Activated CD4-positive, CD25-positive, alpha-beta regulatory T cell treated with anti-CD3 and anti-CD28 coated beads, Interleukin-2, amount 50 U/mL, for 72 hours (primary cell): ENCODE data around the gene TCF25.
"Not testable (repeated sequence)": the region's sequence is repeated elsewhere in the genome, so short reads cannot be mapped to it uniquely, and the experiment has no call there.

Source experiments
- DNase-seq: peaks from one replicate; pipeline ENCODE4 v3.0.0; 2021

Gene TCF25

DNA sequence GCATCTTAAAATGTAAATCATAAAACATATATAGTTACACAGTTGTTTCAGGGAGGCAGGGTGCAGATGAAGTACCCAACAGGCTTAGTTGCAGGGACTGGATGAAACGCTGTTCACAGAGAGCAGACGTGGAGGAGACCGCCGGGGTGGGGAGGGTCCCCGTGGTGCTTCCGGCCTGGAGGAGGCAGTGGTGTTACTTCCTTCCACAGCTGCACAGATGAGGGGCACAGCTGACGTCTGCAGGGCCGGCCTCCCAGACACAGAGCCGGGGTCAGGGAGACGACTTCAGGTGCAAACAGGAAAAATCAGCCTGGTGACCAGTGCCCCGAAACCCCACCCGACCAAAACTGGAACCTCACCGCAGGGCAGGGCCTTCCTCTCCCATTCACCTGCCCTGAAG, 28.0 kb upstream of the TCF25 start:
- no peak for DNase-seq

- DNase-seq = no peak
Observed at GRCh38 chr16:89847051-89847939, 26.1 kb upstream of the TCF25 start.

GRCh38 chr16:89847940-89848297, 25.5 kb upstream of the TCF25 start:
- no peak for DNase-seq

DNA sequence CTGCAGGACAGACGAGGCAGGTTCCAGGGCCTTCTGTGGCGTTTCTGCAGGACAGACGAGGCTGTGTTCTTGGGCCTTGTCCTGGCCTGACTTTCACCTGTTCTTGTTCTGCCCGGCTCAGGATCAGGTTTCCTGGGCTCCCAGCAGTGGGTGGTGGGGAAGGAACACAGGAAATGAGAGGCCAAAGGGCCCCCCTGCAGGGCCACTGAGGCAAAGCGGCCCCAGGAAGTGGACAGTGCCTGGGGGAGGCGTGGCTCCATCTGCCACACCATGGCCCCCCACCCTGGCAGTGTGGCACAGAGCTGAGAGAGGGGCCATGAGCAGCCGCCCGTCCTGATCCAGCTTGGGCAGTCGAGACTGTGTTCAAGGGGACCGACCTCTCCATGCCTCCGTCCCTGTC, 24.4 kb upstream of the TCF25 start:
- DNase-seq = no peak

DNA sequence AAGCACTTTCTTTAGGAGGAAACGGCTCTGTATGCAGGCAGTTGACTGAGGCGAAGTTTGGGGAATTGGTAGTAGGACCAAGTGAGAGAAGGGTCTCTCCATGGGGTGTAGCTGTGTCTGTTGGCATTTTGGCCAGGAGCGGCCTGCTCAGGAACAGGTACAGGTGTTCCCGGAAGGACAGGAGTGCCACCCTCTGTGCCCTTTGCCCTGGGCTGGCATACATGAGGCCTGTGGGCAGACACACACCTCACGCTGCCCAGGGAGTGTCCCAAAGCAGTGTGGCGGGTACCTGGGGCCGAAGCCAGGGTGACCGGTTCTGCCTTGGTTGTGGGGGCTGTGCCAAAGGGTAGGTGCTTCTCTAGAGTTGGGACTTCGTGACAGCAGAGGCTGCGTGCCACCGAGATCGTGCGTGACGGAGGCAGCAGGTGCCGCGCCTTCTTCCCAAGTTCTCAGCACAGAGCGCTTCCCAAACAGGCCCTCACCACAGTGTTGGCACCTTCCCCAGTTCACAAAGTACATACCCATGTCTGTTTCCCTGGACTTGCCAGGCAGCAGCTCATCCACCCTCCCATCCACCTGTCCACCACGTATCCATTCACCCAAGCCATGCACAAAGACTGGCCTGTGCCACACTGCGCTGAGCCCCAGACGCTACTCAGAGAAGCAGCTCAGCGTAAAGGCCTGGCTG, 19.9 kb upstream of the TCF25 start:
- no peak for DNase-seq

GRCh38 chr16:89855301-89855945, 18.0 kb upstream of the TCF25 start:
- DNase-seq = no peak

DNA sequence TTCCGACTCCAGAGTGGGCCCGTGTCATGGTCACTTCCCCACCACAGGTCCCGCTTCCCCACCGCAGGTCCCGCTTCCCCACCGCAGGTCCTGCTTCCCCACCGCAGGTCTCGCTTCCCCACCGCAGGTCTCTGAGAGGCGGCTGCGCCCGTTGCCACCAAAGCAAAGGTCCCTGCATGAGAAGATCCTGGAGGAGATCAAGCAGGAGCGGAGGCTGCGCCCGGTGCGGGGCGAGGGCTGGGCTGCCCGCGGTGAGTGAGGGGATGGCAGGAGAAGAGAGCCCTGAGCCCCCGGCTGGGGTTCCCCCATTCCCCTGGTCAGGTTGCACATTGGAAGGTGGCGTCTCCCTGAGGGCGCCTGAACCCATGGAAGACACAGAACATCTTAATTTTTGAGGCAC, 17.4 kb upstream of the TCF25 start:
- DNase-seq = no peak

DNA sequence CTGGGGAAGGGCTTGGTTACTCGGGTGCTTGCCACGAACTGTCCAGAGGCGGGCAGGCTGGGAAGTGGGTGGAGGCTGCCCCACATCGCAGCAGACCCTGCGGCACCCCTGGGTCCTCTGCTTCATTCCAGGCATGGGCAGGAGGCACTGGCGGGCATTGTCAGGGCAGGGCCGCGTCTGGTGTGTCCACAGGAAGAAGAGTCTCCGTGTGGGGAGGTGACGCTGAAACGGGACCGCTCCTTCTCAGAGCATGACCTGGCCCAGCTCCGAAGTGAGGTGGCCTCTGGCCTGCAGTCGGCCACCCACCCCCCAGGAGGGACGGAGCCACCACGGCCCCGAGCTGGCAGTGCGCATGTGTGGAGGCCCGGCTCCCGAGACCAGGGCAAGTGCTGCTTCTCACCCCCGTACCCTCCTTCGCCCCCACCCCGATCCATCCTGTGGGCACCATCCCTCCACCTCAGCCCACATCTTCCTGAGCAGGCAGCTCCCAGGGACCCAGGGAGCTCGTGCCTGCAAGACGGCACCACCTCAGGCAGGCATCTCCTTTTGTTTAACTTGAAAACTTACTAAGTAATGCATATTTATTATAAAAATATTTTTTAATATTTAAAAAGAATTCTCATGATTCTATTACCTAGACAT, 14.3 kb upstream of the TCF25 start:
- no peak for DNase-seq

- no peak for DNase-seq
Observed at GRCh38 chr16:89859615-89860007, 13.8 kb upstream of the TCF25 start.

DNA sequence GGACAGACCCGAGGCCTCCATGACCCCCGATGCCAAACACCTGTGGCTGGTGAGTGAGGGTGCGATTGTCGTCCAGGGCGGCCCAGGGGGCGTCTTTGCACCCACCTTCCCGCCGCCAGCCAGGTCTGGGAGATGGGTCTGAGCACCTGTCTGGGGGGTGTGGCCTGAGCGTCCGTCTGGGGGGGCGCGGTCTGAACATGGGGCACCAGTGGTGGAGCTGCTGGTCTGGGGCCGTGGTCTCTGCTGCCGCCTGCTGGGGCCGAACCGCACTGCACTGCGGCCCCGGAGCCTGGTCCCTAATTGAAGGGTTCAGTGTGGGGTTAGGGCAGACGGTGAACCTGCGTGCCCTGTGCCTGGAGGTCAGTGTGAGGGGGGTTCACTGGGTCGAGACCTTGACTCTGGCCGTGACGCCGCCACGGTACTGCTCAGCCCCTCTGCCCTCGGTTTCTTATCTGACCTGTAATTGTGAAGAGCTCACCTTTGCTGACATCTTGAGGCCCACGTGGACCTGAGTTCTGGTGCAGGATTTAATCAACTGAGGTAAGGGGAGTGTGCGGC, 12.6 kb upstream of the TCF25 start:
- DNase-seq = peak; percentile 86

GRCh38 chr16:89861648-89862047, 11.7 kb upstream of the TCF25 start:
- no peak for DNase-seq

DNA sequence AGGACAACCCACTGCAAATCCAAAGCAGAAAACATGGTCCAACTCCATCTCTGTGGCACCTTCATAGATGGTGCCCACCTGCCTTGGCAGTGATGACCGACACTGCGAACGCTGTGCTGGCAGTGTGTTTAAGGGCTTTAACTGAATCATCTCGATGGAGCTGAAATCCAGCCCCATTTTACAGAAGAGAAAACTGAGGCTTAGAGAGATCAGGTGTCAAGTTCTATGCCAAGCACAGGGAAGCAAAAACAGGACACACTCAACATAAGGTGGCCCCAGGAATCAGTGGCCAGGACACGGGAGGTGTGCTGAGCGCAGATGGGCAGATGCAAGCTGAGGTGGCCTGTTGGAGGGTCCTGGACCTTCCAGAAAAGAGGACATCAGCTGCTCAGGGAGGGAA, 10.7 kb upstream of the TCF25 start:
- no peak for DNase-seq

- DNase-seq = no peak
Observed at GRCh38 chr16:89863741-89864526, 9.5 kb upstream of the TCF25 start.

DNA sequence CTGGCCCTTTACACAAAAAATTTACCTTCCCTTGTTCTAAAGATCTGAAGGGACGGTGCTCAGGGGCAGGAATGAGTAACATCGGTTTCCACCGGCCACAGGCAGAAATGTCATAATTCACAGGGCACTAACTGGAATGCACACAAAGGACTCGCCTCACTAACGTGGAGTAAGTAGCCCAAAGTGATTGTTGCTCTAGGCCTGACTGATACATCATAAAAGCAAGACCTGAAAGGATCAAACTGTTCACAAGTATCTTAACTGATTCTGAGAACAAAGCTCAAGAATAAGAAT, 8.9 kb upstream of the TCF25 start:
- no peak for DNase-seq

- DNase-seq = no peak
Observed at GRCh38 chr16:89867918-89868317, 5.5 kb upstream of the TCF25 start.

GRCh38 chr16:89869911-89870310, 3.5 kb upstream of the TCF25 start:
- DNase-seq = no peak

DNA sequence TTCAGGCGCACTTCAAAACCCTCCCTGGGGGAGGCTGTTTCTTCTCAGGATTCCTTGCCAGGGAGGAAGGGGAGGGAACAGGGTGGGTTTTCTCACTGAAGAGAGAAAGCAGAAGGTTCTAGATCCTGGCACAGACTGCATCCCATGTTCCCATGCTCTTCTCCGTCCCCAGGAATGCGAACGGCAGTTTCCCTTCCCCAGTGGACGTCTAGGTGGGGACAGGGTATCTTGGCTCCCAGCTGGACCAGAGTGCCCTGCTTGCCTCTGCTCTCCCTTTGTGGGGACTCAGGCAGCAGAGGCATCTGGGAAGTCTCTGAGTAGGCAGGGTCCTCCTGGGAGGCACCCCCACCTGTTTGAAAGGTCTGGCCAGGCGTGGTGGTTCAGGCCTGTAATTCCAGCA, 3.0 kb upstream of the TCF25 start:
- no peak for DNase-seq

- no peak for DNase-seq
Observed at GRCh38 chr16:89871895-89872294, 1.5 kb upstream of the TCF25 start.

DNA sequence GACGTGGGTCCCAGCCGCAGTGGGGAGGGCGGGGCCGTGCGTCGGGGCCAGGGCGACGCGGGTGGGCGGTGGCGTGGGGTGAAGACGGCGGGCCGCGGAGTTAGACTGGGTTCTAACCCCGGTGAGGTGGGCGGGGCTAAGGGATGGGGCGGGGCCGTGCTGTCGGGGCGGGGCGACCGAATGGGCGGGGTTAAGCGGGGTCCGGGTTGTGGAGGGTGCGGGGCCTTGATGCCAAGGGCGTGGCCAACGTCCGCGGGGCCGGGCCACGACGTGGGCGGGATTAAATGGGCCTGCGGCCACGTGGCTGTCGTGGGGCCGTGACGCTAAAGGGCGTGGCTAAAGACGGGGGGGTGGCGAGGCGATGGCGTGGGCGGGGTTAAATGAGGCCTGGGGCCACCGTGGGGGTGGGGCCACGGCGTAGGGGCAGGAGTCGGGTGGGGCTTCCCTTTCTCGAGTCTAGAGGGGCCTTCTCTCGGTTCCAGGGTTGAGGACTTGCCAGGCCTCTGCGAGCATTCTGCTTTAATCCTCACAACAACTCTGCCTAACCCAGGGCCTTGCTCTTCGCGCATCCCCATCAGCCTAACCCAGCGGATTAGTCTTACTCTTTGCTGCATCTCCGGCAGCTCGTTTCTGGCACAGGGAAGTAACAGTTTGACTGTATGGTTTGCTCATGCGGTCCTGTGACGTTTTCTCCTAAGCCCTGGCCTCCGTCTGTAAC, 739 bp downstream of the TCF25 start:
- DNase-seq = peak; percentile 97

GRCh38 chr16:89879123-89879522, 5.7 kb downstream of the TCF25 start:
- DNase-seq = not testable (repeated sequence)

DNA sequence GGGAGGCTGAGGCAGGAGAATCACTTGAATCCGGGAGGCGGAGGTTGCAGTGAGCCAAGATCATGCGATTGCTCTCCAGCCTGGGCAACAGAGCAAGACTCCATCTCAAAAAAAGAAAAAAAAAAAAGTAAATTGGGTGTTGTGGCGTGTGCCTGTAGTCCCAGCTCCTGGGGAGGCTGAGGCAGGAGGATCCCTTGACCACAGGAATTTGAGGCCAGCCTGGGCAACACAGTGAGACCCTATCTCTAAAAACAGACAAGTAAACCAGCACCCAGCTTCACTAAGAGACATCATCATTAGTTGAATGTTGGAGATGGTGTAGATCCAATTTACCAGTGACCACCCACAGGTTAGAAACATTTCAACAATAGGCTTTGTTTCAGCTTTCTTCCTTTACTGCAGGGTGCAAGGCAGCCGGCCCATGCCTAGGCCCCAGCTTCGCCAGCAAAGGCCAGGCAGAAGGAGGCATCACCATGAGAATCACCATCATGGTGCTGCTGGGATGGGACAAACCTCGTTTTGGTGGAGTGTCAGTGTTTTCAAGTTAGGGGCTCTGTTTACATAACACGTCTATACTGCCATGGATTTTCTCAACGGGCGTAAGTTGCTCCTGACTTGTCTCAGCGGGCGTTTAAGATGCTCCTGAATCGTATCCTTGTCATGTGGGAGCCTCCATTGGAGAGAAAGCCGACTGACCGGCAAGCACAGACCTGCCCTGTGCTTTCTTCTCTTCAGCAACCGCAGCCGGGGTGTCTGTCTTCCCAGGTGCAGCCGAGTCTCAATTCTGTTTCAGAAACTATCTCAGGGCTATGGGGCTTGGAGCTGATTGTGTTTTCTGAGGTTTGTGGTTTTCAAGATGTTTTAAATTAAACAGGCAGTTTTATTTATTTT, 7.3 kb downstream of the TCF25 start:
- no peak for DNase-seq
